ENCODE measurements around the gene ZNF236. TPM values are rescaled to one million over a fixed set of nuclear protein-coding genes. Genes with fewer than 3 reads are reported as not detected.

ZNF236 gene
- total and polyA plus RNA-seq, 11 donors: 1.9 to 17.0 (median 10.4) TPM

DNA sequence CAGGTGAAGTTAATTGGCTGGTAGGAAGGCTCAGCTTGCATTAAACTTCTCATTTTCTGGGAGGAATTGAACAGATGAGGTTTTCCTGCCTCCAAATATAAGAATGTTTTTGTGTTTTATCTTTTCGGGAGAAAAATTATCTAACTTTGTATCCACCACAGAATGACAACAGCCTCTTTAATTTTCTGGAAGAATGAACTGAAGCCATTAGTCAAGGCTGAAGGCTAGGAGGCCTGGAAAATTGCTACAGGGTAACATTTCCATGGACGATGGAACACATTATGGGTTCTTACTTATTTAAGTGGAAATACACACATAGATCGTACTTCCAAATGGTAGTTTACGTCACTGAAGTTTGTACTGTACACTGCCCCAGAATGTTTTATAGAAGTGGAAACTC is 28.0 kb upstream of the ZNF236 start:
- H3K27me3 ChIP-seq: no peaks in the 10 kb centered on the region
- no peaks in the 10 kb centered on the region for H3K36me3 ChIP-seq
- TF ChIP-seq, protein P1, sequence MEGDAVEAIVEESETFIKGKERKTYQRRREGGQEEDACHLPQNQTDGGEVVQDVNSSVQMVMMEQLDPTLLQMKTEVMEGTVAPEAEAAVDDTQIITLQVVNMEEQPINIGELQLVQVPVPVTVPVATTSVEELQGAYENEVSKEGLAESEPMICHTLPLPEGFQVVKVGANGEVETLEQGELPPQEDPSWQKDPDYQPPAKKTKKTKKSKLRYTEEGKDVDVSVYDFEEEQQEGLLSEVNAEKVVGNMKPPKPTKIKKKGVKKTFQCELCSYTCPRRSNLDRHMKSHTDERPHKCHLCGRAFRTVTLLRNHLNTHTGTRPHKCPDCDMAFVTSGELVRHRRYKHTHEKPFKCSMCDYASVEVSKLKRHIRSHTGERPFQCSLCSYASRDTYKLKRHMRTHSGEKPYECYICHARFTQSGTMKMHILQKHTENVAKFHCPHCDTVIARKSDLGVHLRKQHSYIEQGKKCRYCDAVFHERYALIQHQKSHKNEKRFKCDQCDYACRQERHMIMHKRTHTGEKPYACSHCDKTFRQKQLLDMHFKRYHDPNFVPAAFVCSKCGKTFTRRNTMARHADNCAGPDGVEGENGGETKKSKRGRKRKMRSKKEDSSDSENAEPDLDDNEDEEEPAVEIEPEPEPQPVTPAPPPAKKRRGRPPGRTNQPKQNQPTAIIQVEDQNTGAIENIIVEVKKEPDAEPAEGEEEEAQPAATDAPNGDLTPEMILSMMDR (IDR thresholded peaks at IDR 0.05): no peak
- no peak for TF ChIP-seq POLR2A (IDR thresholded peaks at IDR 0.05)
- H3K27ac ChIP-seq: no peak overlapping the region
- H3K4me1 ChIP-seq: no peaks in the 10 kb centered on the region
- ATAC-seq (no peak), DNase-seq (no peak)
- peaks cover 0 to 23% (median 0%) of the 10 kb centered on the region in 12 donors for H3K9me3 ChIP-seq
- WGBS, 4 donors: 85 to 90% (median 88%) methylated on average over 4 of the region's 4 CpGs
- no peak overlapping the region for H3K4me3 ChIP-seq
- intact Hi-C loops (cut with DNase I): no loop called here

DNA sequence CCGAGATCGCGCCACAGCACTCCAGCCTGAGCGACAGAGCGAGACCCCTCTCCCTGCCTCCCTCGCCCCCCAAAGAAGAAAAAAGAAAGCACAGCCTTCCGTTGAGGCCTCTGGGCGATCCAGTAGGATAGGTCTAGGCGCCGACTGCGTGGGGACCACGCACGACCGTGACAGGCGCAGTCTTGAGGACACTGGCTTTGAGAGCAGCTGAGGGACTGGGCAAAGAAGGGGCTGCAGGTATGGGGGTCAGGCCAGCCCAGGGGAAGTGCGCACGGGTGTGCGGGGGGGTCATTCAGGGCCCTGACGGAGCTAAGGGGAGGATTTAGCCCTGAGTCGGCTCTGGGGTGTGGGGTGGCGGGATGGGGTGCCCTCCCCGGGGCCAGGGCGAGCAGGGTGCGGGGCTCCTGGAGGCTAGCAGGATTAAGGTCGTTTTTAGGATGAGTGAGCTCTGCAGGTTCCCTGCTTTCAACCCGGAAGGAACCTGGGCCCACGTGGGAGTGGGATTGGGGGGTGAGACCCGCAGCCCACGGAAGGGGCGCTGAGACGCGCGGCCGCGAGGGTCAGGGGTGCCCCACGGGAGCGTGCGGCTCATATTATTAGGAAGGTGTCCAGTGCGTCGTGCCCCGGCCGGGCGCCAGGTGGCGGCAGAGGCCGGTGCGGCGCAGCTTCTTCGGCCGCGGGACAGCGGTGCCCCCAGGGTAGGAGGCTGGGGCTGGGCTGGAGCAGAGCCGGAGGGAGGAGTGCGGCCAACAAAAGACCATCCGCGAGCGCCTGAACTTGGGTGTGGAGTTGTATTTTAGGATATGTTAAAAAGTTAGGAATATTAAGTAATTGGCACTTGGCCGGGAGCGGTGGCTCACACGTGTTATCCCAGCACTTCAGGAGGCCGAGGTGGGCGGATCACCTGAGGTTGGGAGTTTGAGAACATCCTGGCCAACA is 20.5 kb upstream of the ZNF236 start:
- DNase-seq (peak; percentile 37 to 82 (median 58)), ATAC-seq (peak in 3 of 4 donors; percentile 91 to 96 (median 96))
- TF ChIP-seq, protein P1 (IDR thresholded peaks at IDR 0.05): peak; percentile 81 to 96 (median 91)
- TF ChIP-seq POLR2A (IDR thresholded peaks at IDR 0.05): no peak
- Histone ChIP-seq H3K27me3 (peaks cover 0 to 13% (median 0%) of the 10 kb centered on the region in 9 donors), H3K9me3 (peaks cover 0 to 10% (median 0%) of the 10 kb centered on the region in 12 donors), H3K4me3 (peak overlapping the region in 11 of 12 donors; percentile 12 to 45 (median 32)), H3K27ac (no peak overlapping the region), H3K36me3 (no peaks in the 10 kb centered on the region), H3K4me1 (peaks cover 0 to 16% (median 4%) of the 10 kb centered on the region in 12 donors)
- intact Hi-C loops (cut with DNase I): loop anchor here (2.0 to 10.0 kb wide), 13 partner anchors 53 to 903 kb away; no protein-coding TSS in a partner anchor
- 19 to 31% (median 25%) methylated on average over 46 to 61 of the region's 61 CpGs for WGBS, 4 donors

DNA sequence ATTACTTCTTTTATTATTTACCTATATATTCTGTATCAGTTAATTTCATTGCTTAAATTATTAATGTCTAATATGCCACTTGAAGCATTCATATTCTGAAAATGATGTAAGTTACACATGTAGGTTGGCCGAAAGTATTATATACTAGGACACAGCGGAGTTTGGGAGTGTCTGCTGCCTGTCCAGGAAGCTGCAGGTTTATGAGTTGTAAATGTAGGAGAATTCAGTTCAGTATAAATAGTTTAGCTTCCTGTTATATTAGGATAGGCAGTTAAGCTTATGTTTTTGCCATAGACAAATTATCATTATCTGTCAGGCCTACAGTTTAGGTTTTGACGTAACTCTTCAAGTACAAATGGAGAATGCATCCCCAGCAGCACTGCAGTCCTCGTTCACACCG is 18.9 kb upstream of the ZNF236 start:
- Histone ChIP-seq H3K4me1 (peaks cover 0 to 16% (median 4%) of the 10 kb centered on the region in 12 donors), H3K27ac (no peak overlapping the region), H3K4me3 (no peak overlapping the region), H3K9me3 (peaks cover 0 to 4% (median 0%) of the 10 kb centered on the region in 12 donors), H3K36me3 (peaks cover 0 to 4% (median 0%) of the 10 kb centered on the region in 9 donors), H3K27me3 (peaks cover 0 to 13% (median 0%) of the 10 kb centered on the region in 9 donors)
- intact Hi-C loops (cut with DNase I): loop anchor here (1.0 to 10.0 kb wide), 14 partner anchors 51 to 901 kb away; no protein-coding TSS in a partner anchor
- DNase-seq (no peak), ATAC-seq (no peak)
- TF ChIP-seq POLR2A (IDR thresholded peaks at IDR 0.05): no peak
- TF ChIP-seq, protein P1 (IDR thresholded peaks at IDR 0.05): no peak
- 44 to 47% (median 46%) methylated on average over 5 of the region's 5 CpGs for whole genome bisulfite sequencing, 4 donors

DNA sequence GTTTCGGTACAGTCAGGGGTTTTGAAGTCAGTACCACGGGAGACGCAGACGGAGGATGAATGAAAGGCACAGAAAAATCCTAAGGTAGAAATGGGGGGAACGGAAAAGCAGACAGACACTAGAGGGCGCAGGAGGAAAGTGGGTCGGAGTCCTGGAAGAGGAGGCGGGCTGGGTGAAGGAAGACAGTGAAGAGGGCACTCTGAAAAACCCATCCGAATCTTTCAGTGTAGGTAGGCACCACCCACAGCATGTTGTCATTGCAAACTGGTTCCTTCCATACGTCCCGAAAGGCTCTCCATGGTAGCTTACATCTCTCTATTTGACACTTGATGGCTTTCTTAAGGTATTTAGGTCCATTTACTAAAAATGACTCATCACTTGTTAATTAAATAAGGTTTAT is 18.5 kb upstream of the ZNF236 start:
- peak in 4 of 5 donors; percentile 47 to 60 (median 54) for DNase-seq
- Histone ChIP-seq H3K4me1 (peaks cover 0 to 16% (median 4%) of the 10 kb centered on the region in 12 donors), H3K4me3 (no peak overlapping the region), H3K27me3 (peaks cover 0 to 13% (median 0%) of the 10 kb centered on the region in 9 donors), H3K36me3 (peaks cover 0 to 8% (median 0%) of the 10 kb centered on the region in 9 donors), H3K27ac (no peak overlapping the region), H3K9me3 (peaks cover 0 to 3% (median 0%) of the 10 kb centered on the region in 12 donors)
- TF ChIP-seq POLR2A (IDR thresholded peaks at IDR 0.05): no peak
- TF ChIP-seq, protein P1 (IDR thresholded peaks at IDR 0.05): peak; percentile 59 to 82 (median 72)
- ATAC-seq: peak in 3 of 4 donors; percentile 54 to 74 (median 66)
- WGBS, 4 donors: 3 to 8% (median 5%) methylated on average over 11 of the region's 11 CpGs
- intact Hi-C loops (cut with DNase I): loop anchor here (1.0 to 10.0 kb wide), 14 partner anchors 51 to 901 kb away; no protein-coding TSS in a partner anchor
